Panc1 (cell line): ENCODE data around the gene PACRGL. TPM values are rescaled to one million over a fixed set of nuclear protein-coding genes. Genes with fewer than 3 reads are reported as not detected.

Experiments
- ATAC-seq: fragments of 200-7000 bp; cut with Tn5 transposase; 2 replicates; pipeline ENCODE4 v1.9.1; 2020; ENCODE audit warnings: mild to moderate bottlenecking, moderate library complexity
- BruUV-seq: library from RNA; stranded (reverse); fragments of 400-500 nt; replicated peaks from 2 replicates; lab custom pipeline; 2021; lab: Mats Ljungman, UMichigan
- CTCF ChIA-PET: fragments of 300-600 bp; sonication (Branson Sonifier 250); formaldehyde crosslinking; loops from one replicate; lab custom pipeline; 2022; ENCODE audit warnings: antibody characterized with exemption; lab: Charles Lee
- POLR2A ChIA-PET: fragments of 300-600 bp; sonication (Branson Sonifier 250); formaldehyde crosslinking; loops from one replicate; lab custom pipeline; 2022; ENCODE audit warnings: antibody characterized with exemption; lab: Charles Lee
- DNase-seq: peaks from one replicate; pipeline ENCODE4 v3.0.0-alpha.2; 2010; ENCODE audit warnings: low read depth, low spot score
- H3K27ac ChIP-seq: 2 replicates; pipeline ENCODE4 v1.5.1; 2011; ENCODE audit warnings: mild to moderate bottlenecking, low read length, inconsistent platforms
- H3K27me3 ChIP-seq: fragments of 200-500 bp; sonication (Bioruptor generic); 2 replicates; pipeline ENCODE4 v1.6.0; 2014; ENCODE audit warnings: low read length, inconsistent platforms; ENCODE audit not compliant: control insufficient read depth, insufficient read depth
- H3K36me3 ChIP-seq: fragments of 200-500 bp; sonication (Bioruptor generic); 2 replicates; pipeline ENCODE4 v1.5.1; 2014; ENCODE audit warnings: inconsistent platforms, mild to moderate bottlenecking, low read length, moderate library complexity; ENCODE audit not compliant: control insufficient read depth, insufficient read depth
- H3K4me1 ChIP-seq: 2 replicates; pipeline ENCODE4 v1.5.1; 2011; ENCODE audit warnings: inconsistent platforms, mild to moderate bottlenecking, low read length, moderate library complexity; ENCODE audit not compliant: control insufficient read depth, insufficient read depth
- H3K4me3 ChIP-seq, 2 experiments: 2 replicates each; pipeline ENCODE4 v1.5.1; 2011 to 2012; ENCODE audit warnings: low read depth in 2 of 2, low read length in 2 of 2, mild to moderate bottlenecking in 2 of 2, inconsistent platforms in 1 of 2, moderate library complexity in 1 of 2
- H3K9me3 ChIP-seq: fragments of 200-500 bp; sonication (Bioruptor generic); 2 replicates; pipeline ENCODE4 v1.5.1; 2014; ENCODE audit warnings: low read depth, mild to moderate bottlenecking, inconsistent platforms, low read length, moderate library complexity; ENCODE audit not compliant: control insufficient read depth, insufficient read depth
- POLR2AphosphoS5 ChIP-seq: IDR thresholded peaks from 2 replicates; pipeline ENCODE4 v1.6.1; 2012; ENCODE audit warnings: mild to moderate bottlenecking, low read depth, low read length, moderate library complexity
- REST ChIP-seq, 2 experiments: IDR thresholded peaks; 2 replicates each; pipeline ENCODE4 v1.6.1; 2011 to 2012; ENCODE audit warnings: low read depth in 2 of 2, control low read depth in 1 of 2, low read length in 1 of 2, mild to moderate bottlenecking in 1 of 2, moderate library complexity in 1 of 2; ENCODE audit not compliant: insufficient read depth in 1 of 2
- SIN3A ChIP-seq: IDR thresholded peaks from 2 replicates; pipeline ENCODE4 v1.6.1; 2012; ENCODE audit warnings: low read depth, mild to moderate bottlenecking, low read length, moderate library complexity, borderline replicate concordance; ENCODE audit not compliant: insufficient read depth
- TCF7L2 ChIP-seq: IDR thresholded peaks from 2 replicates; pipeline ENCODE4 v1.6.1; 2011; ENCODE audit warnings: mild to moderate bottlenecking, low read depth, low read length, inconsistent platforms
- in situ Hi-C: cut with HindIII; loops from 2 replicates; pipeline ENCODE4 v1.10.0; 2016; ENCODE audit warnings: low sequenced_read_pairs, low pct_unique_long_range_greater_than_20kb
- intact Hi-C: fragments of 100-400 bp; cut with micrococcal nuclease; formaldehyde crosslinking; loops from one replicate; pipeline ENCODE4 v1.10.0; 2022; ENCODE audit not compliant: unreplicated experiment
- total RNA-seq: library from RNA; stranded (reverse); gene quantifications from one replicate; pipeline ENCODE4 v1.2.1, GENCODE V29; 2021; ENCODE audit not compliant: unreplicated experiment
- TF ChIP-seq, protein P1 (sequence below): fragments of 450-650 bp; IDR thresholded peaks from 2 replicates; pipeline ENCODE4 v1.5.1; 2017; ENCODE audit warnings: mild to moderate bottlenecking

Gene PACRGL
- total RNA-seq, 1 experiment from 2014 or later, result 10.4 TPM

DNA sequence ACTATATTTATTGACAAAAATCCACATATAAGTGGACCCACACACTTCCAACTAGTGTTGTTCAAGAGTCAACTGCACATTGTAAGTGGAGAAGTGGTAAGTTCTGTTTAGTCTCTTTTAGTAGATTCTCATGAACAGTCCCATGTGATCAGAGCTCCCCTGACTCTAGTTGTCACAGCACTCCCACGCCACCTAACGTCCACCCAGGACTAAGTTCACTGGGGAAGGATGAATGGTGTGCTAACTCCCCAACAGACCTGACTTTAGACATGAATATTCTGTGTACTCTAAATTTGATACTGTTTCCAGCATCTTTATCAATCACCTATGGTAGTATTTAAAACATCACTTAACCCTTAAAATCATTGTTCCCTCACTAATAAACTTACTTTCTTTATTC lies 59.8 kb downstream of the PACRGL start:
- in situ Hi-C loops (no loop called here), intact Hi-C loops (no loop called here)
- DNase-seq, result no peak
- H3K27me3 ChIP-seq, result no peaks in the 10 kb centered on the region
- POLR2A ChIA-PET, result no interaction called here
- H3K36me3 ChIP-seq, result no peaks in the 10 kb centered on the region
- TF ChIP-seq POLR2AphosphoS5, result no peak
- TF ChIP-seq, protein P1, sequence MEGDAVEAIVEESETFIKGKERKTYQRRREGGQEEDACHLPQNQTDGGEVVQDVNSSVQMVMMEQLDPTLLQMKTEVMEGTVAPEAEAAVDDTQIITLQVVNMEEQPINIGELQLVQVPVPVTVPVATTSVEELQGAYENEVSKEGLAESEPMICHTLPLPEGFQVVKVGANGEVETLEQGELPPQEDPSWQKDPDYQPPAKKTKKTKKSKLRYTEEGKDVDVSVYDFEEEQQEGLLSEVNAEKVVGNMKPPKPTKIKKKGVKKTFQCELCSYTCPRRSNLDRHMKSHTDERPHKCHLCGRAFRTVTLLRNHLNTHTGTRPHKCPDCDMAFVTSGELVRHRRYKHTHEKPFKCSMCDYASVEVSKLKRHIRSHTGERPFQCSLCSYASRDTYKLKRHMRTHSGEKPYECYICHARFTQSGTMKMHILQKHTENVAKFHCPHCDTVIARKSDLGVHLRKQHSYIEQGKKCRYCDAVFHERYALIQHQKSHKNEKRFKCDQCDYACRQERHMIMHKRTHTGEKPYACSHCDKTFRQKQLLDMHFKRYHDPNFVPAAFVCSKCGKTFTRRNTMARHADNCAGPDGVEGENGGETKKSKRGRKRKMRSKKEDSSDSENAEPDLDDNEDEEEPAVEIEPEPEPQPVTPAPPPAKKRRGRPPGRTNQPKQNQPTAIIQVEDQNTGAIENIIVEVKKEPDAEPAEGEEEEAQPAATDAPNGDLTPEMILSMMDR, result peak; percentile 27
- H3K4me1 ChIP-seq, result no peaks in the 10 kb centered on the region
- ATAC-seq, result no peak
- H3K4me3 ChIP-seq, result no peak overlapping the region
- CTCF ChIA-PET, result interaction anchor here (0.6 kb wide), 1 partner anchor 343 kb away, joined by 3 read pairs; no protein-coding TSS in a partner anchor
- no TSS peak for BruUV-seq
- no peaks in the 10 kb centered on the region for H3K9me3 ChIP-seq
- no peak overlapping the region for H3K27ac ChIP-seq

DNA sequence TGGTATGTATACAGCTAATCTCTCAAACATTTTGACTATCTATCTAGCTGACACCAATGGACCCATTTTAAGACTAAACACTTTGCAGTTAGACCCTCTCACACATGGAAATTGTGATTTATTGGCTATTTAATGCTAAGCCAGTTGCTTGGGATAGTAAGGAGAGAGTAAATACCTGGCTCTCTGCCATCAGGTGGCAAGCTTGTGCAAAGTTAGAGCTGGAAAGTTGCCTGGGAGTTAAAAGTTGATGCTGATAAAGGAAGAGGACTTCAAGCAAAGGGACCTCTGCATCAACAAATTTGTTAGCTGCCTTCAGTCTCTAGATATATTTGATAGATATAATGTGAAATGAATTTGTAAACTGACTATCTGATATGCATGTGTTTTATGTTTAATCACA lies 61.1 kb downstream of the PACRGL start:
- CTCF ChIA-PET, result no interaction called here
- TF ChIP-seq TCF7L2, result no peak
- no peak for TF ChIP-seq POLR2AphosphoS5
- no peak for TF ChIP-seq SIN3A
- TF ChIP-seq, protein P1, result no peak
- TF ChIP-seq REST (IDR thresholded peaks at IDR 0.05; ENCODE audit: insufficient read depth in 1 of 2, low read depth in 2 of 2, low read length in 1 of 2), result no peak
- H3K36me3 ChIP-seq, result no peaks in the 10 kb centered on the region
- H3K4me3 ChIP-seq, result no peak overlapping the region
- H3K9me3 ChIP-seq, result no peaks in the 10 kb centered on the region
- no peak overlapping the region for H3K27ac ChIP-seq
- POLR2A ChIA-PET, result no interaction called here
- ATAC-seq, result no peak
- intact Hi-C loops, result no loop called here
- no peaks in the 10 kb centered on the region for H3K27me3 ChIP-seq
- no TSS peak for BruUV-seq
- no peak for DNase-seq
- no peaks in the 10 kb centered on the region for H3K4me1 ChIP-seq
- in situ Hi-C loops, result no loop called here

DNA sequence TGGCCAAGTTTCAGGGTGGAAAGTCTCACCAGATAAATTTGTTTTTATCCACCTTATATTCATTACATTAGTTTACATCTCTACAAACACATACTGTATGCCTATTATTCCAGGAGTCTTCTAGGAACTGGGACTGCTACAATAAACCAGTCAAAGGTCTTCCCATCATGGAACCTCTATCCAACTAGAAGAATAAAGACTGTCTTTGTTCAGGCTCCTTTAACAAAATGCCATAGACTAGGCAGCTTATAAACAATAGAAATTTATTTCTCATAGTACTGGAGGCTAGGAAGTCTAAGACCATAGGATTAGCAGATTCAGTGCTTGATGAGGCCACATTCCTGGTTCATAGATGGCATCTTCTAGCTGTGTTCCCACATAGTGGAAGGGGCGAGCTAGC lies 61.6 kb downstream of the PACRGL start:
- Histone ChIP-seq H3K4me1 (no peaks in the 10 kb centered on the region), H3K4me3 (no peak overlapping the region), H3K27ac (no peak overlapping the region), H3K36me3 (no peaks in the 10 kb centered on the region), H3K9me3 (no peaks in the 10 kb centered on the region), H3K27me3 (no peaks in the 10 kb centered on the region)
- ChIA-PET POLR2A (no interaction called here), CTCF (no interaction called here)
- DNase-seq, result no peak
- no peak for TF ChIP-seq TCF7L2
- TF ChIP-seq POLR2AphosphoS5, result no peak
- no peak for TF ChIP-seq REST (IDR thresholded peaks at IDR 0.05; ENCODE audit: insufficient read depth in 1 of 2, low read depth in 2 of 2, low read length in 1 of 2)
- no peak for TF ChIP-seq SIN3A
- TF ChIP-seq, protein P1, result no peak
- no TSS peak for BruUV-seq
- intact Hi-C loops, result no loop called here
- in situ Hi-C loops, result no loop called here
- ATAC-seq, result no peak
